DND-41 (cell line): ENCODE results near the gene FMN1.

Source experiments
- ATAC-seq: fragments of 200-7000 bp; cut with Tn5 transposase; 3 replicates; pipeline ENCODE4 v1.9.1; 2021; ENCODE audit warnings: low read depth; ENCODE audit not compliant: insufficient read depth
- DNase-seq: peaks from one replicate; pipeline ENCODE4 v3.0.0-alpha.2; 2020
- H2AFZ ChIP-seq: 2 replicates; pipeline ENCODE4 v1.6.0; 2012; ENCODE audit warnings: low read depth, low read length
- H3K27ac ChIP-seq: 2 replicates; pipeline ENCODE4 v1.5.1; 2012; ENCODE audit warnings: low read length, inconsistent platforms
- H3K27me3 ChIP-seq: fragments of 200-600 bp; sonication (generic); 2 replicates; pipeline ENCODE4 v1.6.0; 2012; ENCODE audit warnings: low read length, mild to moderate bottlenecking, inconsistent platforms; ENCODE audit not compliant: insufficient read depth, poor library complexity
- H3K36me3 ChIP-seq: 2 replicates; pipeline ENCODE4 v1.5.1; 2012; ENCODE audit warnings: low read length, inconsistent platforms; ENCODE audit not compliant: insufficient read depth
- H3K4me1 ChIP-seq: 2 replicates; pipeline ENCODE4 v1.5.1; 2012; ENCODE audit warnings: mild to moderate bottlenecking, low read length; ENCODE audit not compliant: insufficient read depth
- H3K4me2 ChIP-seq: 2 replicates; pipeline ENCODE4 v1.6.0; 2012; ENCODE audit warnings: mild to moderate bottlenecking, moderate library complexity, low read length, inconsistent platforms; ENCODE audit not compliant: insufficient read depth
- H3K4me3 ChIP-seq, 2 experiments: fragments of 200-600 bp in 1 of 2; shearing (Covaris generic) in 1 of 2; 2 replicates each; pipeline ENCODE4 v1.5.1; 2012 to 2016; ENCODE audit warnings: inconsistent platforms in 2 of 2, low read length in 2 of 2, mild to moderate bottlenecking in 2 of 2, low read depth in 1 of 2, moderate library complexity in 1 of 2
- H3K79me2 ChIP-seq: 2 replicates; pipeline ENCODE4 v1.6.0; 2012; ENCODE audit warnings: low read length, inconsistent platforms; ENCODE audit not compliant: insufficient read depth
- H3K9ac ChIP-seq: 2 replicates; pipeline ENCODE4 v1.6.0; 2012; ENCODE audit warnings: low read depth, mild to moderate bottlenecking, inconsistent platforms, low read length, moderate library complexity
- H3K9me3 ChIP-seq: 2 replicates; pipeline ENCODE4 v1.5.1; 2012; ENCODE audit warnings: low read length, moderate library complexity, mild to moderate bottlenecking, inconsistent platforms; ENCODE audit not compliant: insufficient read depth, severe bottlenecking
- H4K20me1 ChIP-seq: 2 replicates; pipeline ENCODE4 v1.6.0; 2012; ENCODE audit warnings: low read length; ENCODE audit not compliant: insufficient read depth
- CTCF ChIP-seq: IDR thresholded peaks from 2 replicates; pipeline ENCODE4 v1.5.1; 2012; ENCODE audit warnings: borderline replicate concordance, low read length, moderate library complexity, mild to moderate bottlenecking; ENCODE audit not compliant: poor library complexity, severe bottlenecking; ENCODE audit errors: extremely low read depth
- EZH2 ChIP-seq: IDR thresholded peaks from 3 replicates; pipeline ENCODE4 v1.6.1; 2012; ENCODE audit warnings: borderline replicate concordance, low read depth, mild to moderate bottlenecking, moderate library complexity, low read length, inconsistent platforms; ENCODE audit not compliant: severe bottlenecking

Gene FMN1

GRCh38 chr15:33064878-33065277 is 129.6 kb downstream of the FMN1 start:
- no peak for TF ChIP-seq CTCF
- Histone ChIP-seq H3K79me2 (no peaks in the 10 kb centered on the region), H3K27me3 (no peaks in the 10 kb centered on the region), H3K9ac (no peak overlapping the region), H3K36me3 (no peaks in the 10 kb centered on the region), H3K4me1 (no peaks in the 10 kb centered on the region), H2AFZ (no peak overlapping the region), H3K27ac (no peak overlapping the region), H3K9me3 (no peaks in the 10 kb centered on the region), H4K20me1 (no peaks in the 10 kb centered on the region), H3K4me3 (no peak overlapping the region), H3K4me2 (no peak overlapping the region)
- DNase-seq = no peak
- ATAC-seq = no peak

DNA sequence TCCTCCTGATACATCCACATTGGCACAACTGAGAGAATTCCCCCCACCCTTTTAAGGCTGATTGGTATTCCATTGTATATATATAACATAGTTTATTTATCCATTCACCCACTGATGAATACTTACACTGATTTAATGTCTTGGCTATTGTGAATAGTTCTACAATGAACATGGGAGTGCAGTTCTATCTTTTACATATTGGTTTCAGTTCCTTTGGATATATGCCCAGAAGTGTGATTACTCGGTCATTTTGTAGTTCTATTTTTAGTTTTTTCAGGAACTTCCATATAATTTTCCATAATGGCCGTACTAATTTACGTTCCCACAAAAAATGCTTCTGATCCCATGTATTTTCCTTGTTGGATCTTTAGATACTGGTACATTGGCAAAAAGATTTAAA is 135.3 kb downstream of the FMN1 start:
- Histone ChIP-seq H3K27me3 (no peaks in the 10 kb centered on the region), H3K4me3 (no peak overlapping the region), H2AFZ (no peak overlapping the region), H4K20me1 (no peaks in the 10 kb centered on the region), H3K36me3 (no peaks in the 10 kb centered on the region), H3K79me2 (no peaks in the 10 kb centered on the region), H3K4me2 (no peak overlapping the region), H3K9me3 (no peaks in the 10 kb centered on the region), H3K27ac (no peak overlapping the region), H3K4me1 (no peaks in the 10 kb centered on the region), H3K9ac (no peak overlapping the region)
- DNase-seq (no peak), ATAC-seq (no peak)
- no peak for TF ChIP-seq EZH2

GRCh38 chr15:33057845-33058244 is 136.7 kb downstream of the FMN1 start:
- ATAC-seq (no peak), DNase-seq (no peak)
- Histone ChIP-seq H3K4me2 (no peak overlapping the region), H3K9me3 (no peaks in the 10 kb centered on the region), H4K20me1 (no peaks in the 10 kb centered on the region), H3K4me1 (no peaks in the 10 kb centered on the region), H3K79me2 (no peaks in the 10 kb centered on the region), H3K36me3 (no peaks in the 10 kb centered on the region), H3K9ac (no peak overlapping the region), H3K27me3 (no peaks in the 10 kb centered on the region), H3K27ac (no peak overlapping the region), H2AFZ (no peak overlapping the region), H3K4me3 (no peak overlapping the region)
- no peak for TF ChIP-seq EZH2

- Histone ChIP-seq H3K9me3 (no peaks in the 10 kb centered on the region), H3K4me2 (no peak overlapping the region), H3K9ac (no peak overlapping the region), H3K36me3 (no peaks in the 10 kb centered on the region), H3K79me2 (no peaks in the 10 kb centered on the region), H2AFZ (no peak overlapping the region), H3K27ac (no peak overlapping the region), H3K4me3 (no peak overlapping the region), H3K27me3 (no peaks in the 10 kb centered on the region), H4K20me1 (no peaks in the 10 kb centered on the region), H3K4me1 (no peaks in the 10 kb centered on the region)
- ATAC-seq (no peak), DNase-seq (no peak)
- TF ChIP-seq CTCF (no peak), EZH2 (no peak)
Observed at GRCh38 chr15:33055962-33056361, 138.6 kb downstream of the FMN1 start.

DNA sequence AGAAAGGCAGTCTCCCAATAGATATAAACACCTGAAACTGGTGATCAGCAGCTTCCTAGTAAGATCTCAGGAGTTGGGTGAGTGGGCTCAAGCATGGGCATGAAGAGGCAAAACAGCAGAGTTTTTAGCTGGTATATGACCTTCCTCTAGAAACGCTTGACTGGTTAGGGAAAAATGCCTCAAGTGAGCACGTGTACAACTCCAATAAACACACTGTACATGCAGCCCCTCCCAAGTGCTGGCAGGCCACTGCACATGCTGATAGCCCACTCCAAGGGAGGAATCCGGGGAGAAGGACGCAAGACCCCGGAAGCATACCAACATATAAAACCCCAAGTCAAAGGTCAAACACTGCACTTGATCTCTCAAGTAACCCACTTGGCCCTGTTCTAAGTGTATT is 143.0 kb downstream of the FMN1 start:
- DNase-seq (no peak), ATAC-seq (no peak)
- H3K27ac ChIP-seq = no peak overlapping the region
- peaks cover 11% of the 10 kb centered on the region for H3K9me3 ChIP-seq
- no peaks in the 10 kb centered on the region for H3K36me3 ChIP-seq
- TF ChIP-seq CTCF (no peak), EZH2 (no peak)
- H3K79me2 ChIP-seq = no peaks in the 10 kb centered on the region
- no peaks in the 10 kb centered on the region for H3K4me1 ChIP-seq
- no peaks in the 10 kb centered on the region for H4K20me1 ChIP-seq
- no peak overlapping the region for H2AFZ ChIP-seq
- H3K9ac ChIP-seq = no peak overlapping the region
- H3K27me3 ChIP-seq = no peaks in the 10 kb centered on the region
- no peak overlapping the region for H3K4me3 ChIP-seq
- no peak overlapping the region for H3K4me2 ChIP-seq
